HepG2 (cell line): ENCODE data around the gene NSFL1C. TPM values are rescaled to one million over a fixed set of nuclear protein-coding genes. Genes with fewer than 3 reads are reported as not detected.
A peak's percentile ranks its signal among the peaks of the same experiment; 100 is the strongest.

Experiments
- ASH2L ChIP-seq: fragments of 300-600, 200-600 bp; sonication (generic); IDR thresholded peaks from 2 replicates; pipeline ENCODE4 v1.7.0; 2017; ENCODE audit warnings: low read depth, mild to moderate bottlenecking, moderate library complexity, mixed read lengths, low read length; ENCODE audit not compliant: insufficient read length
- ELF1 ChIP-seq: sonication (generic); formaldehyde crosslinking; IDR thresholded peaks from 2 replicates; pipeline ENCODE4 v1.4.0; 2020; ENCODE audit warnings: missing genetic modification reagents
- ELF3 ChIP-seq: IDR thresholded peaks from 2 replicates; pipeline ENCODE4 v1.6.1; 2016; ENCODE audit warnings: missing genetic modification reagents, missing compliant biosample characterization
- FLYWCH1 ChIP-seq: sonication (generic); formaldehyde crosslinking; IDR thresholded peaks from 2 replicates; pipeline ENCODE4 v1.8.1; 2023; ENCODE audit warnings: mild to moderate bottlenecking, missing genetic modification reagents
- FOSL2 ChIP-seq: sonication (generic); formaldehyde crosslinking; IDR thresholded peaks from 2 replicates; pipeline ENCODE4 v1.4.0; 2020; ENCODE audit warnings: missing genetic modification reagents
- FOXP1 ChIP-seq, 2 experiments: fragments of 450-650 bp in 1 of 2; IDR thresholded peaks; 2 replicates each; pipeline ENCODE4 v1.6.1; 2017 to 2018; ENCODE audit warnings: antibody characterized with exemption in 1 of 2
- GATAD2A ChIP-seq: IDR thresholded peaks from 2 replicates; pipeline ENCODE4 v1.6.1; 2016
- HOXA5 ChIP-seq: sonication (generic); formaldehyde crosslinking; IDR thresholded peaks from 2 replicates; pipeline ENCODE4 v1.4.0; 2020; ENCODE audit warnings: missing genetic modification reagents
- KAT7 ChIP-seq: IDR thresholded peaks from 2 replicates; pipeline ENCODE4 v1.6.1; 2018; ENCODE audit warnings: borderline replicate concordance, missing compliant biosample characterization
- RAD21 ChIP-seq: fragments of 450-650 bp; formaldehyde crosslinking; IDR thresholded peaks from 2 replicates; pipeline ENCODE4 v1.5.0; 2020; ENCODE audit warnings: mild to moderate bottlenecking
- RFX1 ChIP-seq: fragments of 450-650 bp; IDR thresholded peaks from 2 replicates; pipeline ENCODE4 v1.6.1; 2017
- SATB2 ChIP-seq: sonication (generic); formaldehyde crosslinking; IDR thresholded peaks from 2 replicates; pipeline ENCODE4 v1.5.0; 2020; ENCODE audit warnings: missing genetic modification reagents
- SIN3A ChIP-seq: IDR thresholded peaks from 2 replicates; pipeline ENCODE4 v1.6.1; 2011; ENCODE audit warnings: low read depth, mild to moderate bottlenecking, control low read depth, low read length, borderline replicate concordance
- SUZ12 ChIP-seq: fragments of 150-350 bp; IDR thresholded peaks from 2 replicates; pipeline ENCODE4 v1.6.1; 2014; ENCODE audit warnings: low read depth, low read length
- TFDP2 ChIP-seq: sonication (generic); formaldehyde crosslinking; IDR thresholded peaks from 2 replicates; pipeline ENCODE4 v1.4.0; 2020; ENCODE audit warnings: missing genetic modification reagents
- TOPORS ChIP-seq: sonication (generic); formaldehyde crosslinking; IDR thresholded peaks from 2 replicates; pipeline ENCODE4 v1.8.0; 2023; ENCODE audit warnings: mild to moderate bottlenecking, missing genetic modification reagents
- ZIK1 ChIP-seq: sonication (generic); formaldehyde crosslinking; IDR thresholded peaks from 2 replicates; pipeline ENCODE4 v1.5.0; 2020; ENCODE audit warnings: mild to moderate bottlenecking, low read depth, missing genetic modification reagents, borderline replicate concordance
- ZNF503 ChIP-seq: sonication (generic); formaldehyde crosslinking; IDR thresholded peaks from 2 replicates; pipeline ENCODE4 v1.4.0; 2020; ENCODE audit warnings: missing genetic modification reagents
- ZNF644 ChIP-seq: IDR thresholded peaks from 2 replicates; pipeline ENCODE4 v1.6.1; 2016; ENCODE audit warnings: low read depth
- ZNF737 ChIP-seq: sonication (generic); formaldehyde crosslinking; IDR thresholded peaks from 2 replicates; pipeline ENCODE4 v1.5.0; 2020; ENCODE audit warnings: missing genetic modification reagents, mild to moderate bottlenecking, borderline replicate concordance
- polyA plus RNA-seq, 8 experiments: library from polyadenylated mRNA; depleted of rRNA in 3 of 8; stranded (reverse) in 7 of 8; unstranded in 1 of 8; fragments of >200 nt; fragmentation: Illumina TruSeq in 4 of 8; extraction: Trizol in 4 of 8; gene quantifications; 2 replicates each; pipeline versions ENCODE4 v1.2.1 to v1.2.3, GENCODE V29; 2011 to 2016; ENCODE audit warnings: low read depth in 4 of 8, missing spikeins in 1 of 8, mixed read lengths in 1 of 8; ENCODE audit not compliant: insufficient read depth in 1 of 8
- total RNA-seq, 5 experiments: library from RNA; depleted of rRNA; stranded (reverse); fragments of >200 nt; fragmentation: Illumina TruSeq; extraction: Trizol; gene quantifications; 2 replicates each; pipeline ENCODE4 v1.2.3, GENCODE V29; 2016; ENCODE audit warnings: low read depth in 1 of 5
- TF ChIP-seq, protein P1 (sequence below): sonication (generic); formaldehyde crosslinking; IDR thresholded peaks from 2 replicates; pipeline ENCODE4 v1.5.1; 2020; ENCODE audit warnings: missing genetic modification reagents, mild to moderate bottlenecking, borderline replicate concordance
- TF ChIP-seq, protein P2 (sequence below): sonication (generic); formaldehyde crosslinking; conservative IDR thresholded peaks from 2 replicates; pipeline ENCODE4 v1.5.0; 2020; ENCODE audit warnings: missing genetic modification reagents

The NSFL1C gene
- total and polyA plus RNA-seq, 2 of the 13 experiments (the other 11 are each of a cell fraction or from before 2014, with no cell fraction given), result 22.9 to 62.7 TPM

GRCh38 chr20:1423625-1424106 lies 43.0 kb downstream of the NSFL1C start (continued):
- TF ChIP-seq ZIK1 (CRISPR knock-in tag), result 0 out of 2 replicates have a peak, but pooled peaks have one; percentile 41
- TF ChIP-seq RAD21 (CRISPR knock-in tag), result peak; percentile 67
- TF ChIP-seq SUZ12, result no peak
- TF ChIP-seq ZNF737 (CRISPR knock-in tag), result no peak
- TF ChIP-seq SATB2 (CRISPR knock-in tag), result no peak
- no peak for TF ChIP-seq FLYWCH1
- peak; percentile 56; the same call in 1 of the 2 replicates for TF ChIP-seq ZNF644 (CRISPR knock-in tag)
- peak; percentile 83 for TF ChIP-seq ELF1 (CRISPR knock-in tag)
- 0 out of 2 replicates have a peak, but pooled peaks have one; percentile 10 for TF ChIP-seq FOSL2
- TF ChIP-seq, protein P1, sequence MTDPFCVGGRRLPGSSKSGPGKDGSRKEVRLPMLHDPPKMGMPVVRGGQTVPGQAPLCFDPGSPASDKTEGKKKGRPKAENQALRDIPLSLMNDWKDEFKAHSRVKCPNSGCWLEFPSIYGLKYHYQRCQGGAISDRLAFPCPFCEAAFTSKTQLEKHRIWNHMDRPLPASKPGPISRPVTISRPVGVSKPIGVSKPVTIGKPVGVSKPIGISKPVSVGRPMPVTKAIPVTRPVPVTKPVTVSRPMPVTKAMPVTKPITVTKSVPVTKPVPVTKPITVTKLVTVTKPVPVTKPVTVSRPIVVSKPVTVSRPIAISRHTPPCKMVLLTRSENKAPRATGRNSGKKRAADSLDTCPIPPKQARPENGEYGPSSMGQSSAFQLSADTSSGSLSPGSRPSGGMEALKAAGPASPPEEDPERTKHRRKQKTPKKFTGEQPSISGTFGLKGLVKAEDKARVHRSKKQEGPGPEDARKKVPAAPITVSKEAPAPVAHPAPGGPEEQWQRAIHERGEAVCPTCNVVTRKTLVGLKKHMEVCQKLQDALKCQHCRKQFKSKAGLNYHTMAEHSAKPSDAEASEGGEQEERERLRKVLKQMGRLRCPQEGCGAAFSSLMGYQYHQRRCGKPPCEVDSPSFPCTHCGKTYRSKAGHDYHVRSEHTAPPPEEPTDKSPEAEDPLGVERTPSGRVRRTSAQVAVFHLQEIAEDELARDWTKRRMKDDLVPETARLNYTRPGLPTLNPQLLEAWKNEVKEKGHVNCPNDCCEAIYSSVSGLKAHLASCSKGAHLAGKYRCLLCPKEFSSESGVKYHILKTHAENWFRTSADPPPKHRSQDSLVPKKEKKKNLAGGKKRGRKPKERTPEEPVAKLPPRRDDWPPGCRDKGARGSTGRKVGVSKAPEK (CRISPR knock-in tag), result no peak
- no peak for TF ChIP-seq ZNF503 (CRISPR knock-in tag)
- TF ChIP-seq GATAD2A, result 0 out of 2 replicates have a peak, but pooled peaks have one; percentile 15
- 0 out of 2 replicates have a peak, but pooled peaks have one; percentile 7 for TF ChIP-seq HOXA5
- TF ChIP-seq TOPORS (CRISPR knock-in tag), result no peak
- TF ChIP-seq, protein P2, sequence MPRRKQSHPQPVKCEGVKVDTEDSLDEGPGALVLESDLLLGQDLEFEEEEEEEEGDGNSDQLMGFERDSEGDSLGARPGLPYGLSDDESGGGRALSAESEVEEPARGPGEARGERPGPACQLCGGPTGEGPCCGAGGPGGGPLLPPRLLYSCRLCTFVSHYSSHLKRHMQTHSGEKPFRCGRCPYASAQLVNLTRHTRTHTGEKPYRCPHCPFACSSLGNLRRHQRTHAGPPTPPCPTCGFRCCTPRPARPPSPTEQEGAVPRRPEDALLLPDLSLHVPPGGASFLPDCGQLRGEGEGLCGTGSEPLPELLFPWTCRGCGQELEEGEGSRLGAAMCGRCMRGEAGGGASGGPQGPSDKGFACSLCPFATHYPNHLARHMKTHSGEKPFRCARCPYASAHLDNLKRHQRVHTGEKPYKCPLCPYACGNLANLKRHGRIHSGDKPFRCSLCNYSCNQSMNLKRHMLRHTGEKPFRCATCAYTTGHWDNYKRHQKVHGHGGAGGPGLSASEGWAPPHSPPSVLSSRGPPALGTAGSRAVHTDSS (CRISPR knock-in tag), result no peak
- TF ChIP-seq ASH2L, result no peak
- TF ChIP-seq SIN3A, result peak; percentile 93
- no peak for TF ChIP-seq KAT7 (CRISPR knock-in tag)
- peak; percentile 94 for TF ChIP-seq RFX1
- peak; percentile 96 for TF ChIP-seq ELF3 (CRISPR knock-in tag)
- TF ChIP-seq FOXP1 (IDR thresholded peaks at IDR 0.05), result peak; percentile 48; the same call in 1 of the 2 replicates
- TF ChIP-seq FOXP1 (CRISPR knock-in tag; IDR thresholded peaks at IDR 0.05), result peak; percentile 61
- no peak for TF ChIP-seq TFDP2 (CRISPR knock-in tag)
